EL (cell line): ENCODE data around the gene CALB2.
A peak's percentile ranks its signal among the peaks of the same experiment; 100 is the strongest.
"Not testable (repeated sequence)": the region's sequence is repeated elsewhere in the genome, so short reads cannot be mapped to it uniquely, and the experiment has no call there.

Experiments used
- DNase-seq: peaks from one replicate; pipeline ENCODE4 v3.0.0-alpha.2; 2016

Gene CALB2

GRCh38 chr16:71353736-71354135 is 4.8 kb upstream of the CALB2 start:
- DNase-seq = no peak

- DNase-seq = no peak
Observed at GRCh38 chr16:71354156-71354555, 4.4 kb upstream of the CALB2 start.

DNA sequence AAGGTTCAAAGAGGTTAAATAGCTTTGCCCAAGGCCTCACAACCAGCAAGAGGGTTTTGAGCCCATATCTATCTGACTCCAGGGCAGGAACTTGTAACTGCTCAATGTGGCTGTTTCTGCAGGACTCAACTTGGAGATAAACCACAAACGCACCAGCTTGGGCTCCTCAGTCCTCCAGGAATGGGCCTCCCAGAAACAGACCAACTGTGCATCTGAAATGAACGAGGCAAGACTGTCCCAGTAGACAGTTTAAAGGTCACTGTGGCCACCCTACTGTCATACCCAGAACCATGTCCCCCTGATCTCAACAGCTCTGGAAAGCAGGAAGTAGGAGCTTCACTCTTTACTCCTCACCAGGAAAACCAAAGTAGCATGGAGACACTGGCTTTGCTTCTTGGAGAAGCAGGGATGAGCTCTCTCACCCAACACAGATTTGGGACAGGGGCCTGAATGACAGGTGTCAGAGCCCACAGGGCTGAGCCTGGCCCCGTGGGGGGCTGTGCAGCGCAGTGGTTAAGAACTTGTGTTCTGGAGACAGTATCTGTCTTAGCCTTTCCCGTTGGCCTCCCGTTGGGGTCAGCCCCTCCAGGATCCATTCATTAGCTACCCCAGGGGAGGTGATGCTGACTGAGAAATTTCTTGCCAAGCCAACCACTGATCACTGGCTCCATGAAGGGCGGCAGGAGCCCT is 2.3 kb upstream of the CALB2 start:
- DNase-seq = no peak

GRCh38 chr16:71356936-71357335 is 1.6 kb upstream of the CALB2 start:
- DNase-seq = not testable (repeated sequence)

- no peak for DNase-seq
Observed at GRCh38 chr16:71357681-71358080, 842 bp upstream of the CALB2 start.

DNA sequence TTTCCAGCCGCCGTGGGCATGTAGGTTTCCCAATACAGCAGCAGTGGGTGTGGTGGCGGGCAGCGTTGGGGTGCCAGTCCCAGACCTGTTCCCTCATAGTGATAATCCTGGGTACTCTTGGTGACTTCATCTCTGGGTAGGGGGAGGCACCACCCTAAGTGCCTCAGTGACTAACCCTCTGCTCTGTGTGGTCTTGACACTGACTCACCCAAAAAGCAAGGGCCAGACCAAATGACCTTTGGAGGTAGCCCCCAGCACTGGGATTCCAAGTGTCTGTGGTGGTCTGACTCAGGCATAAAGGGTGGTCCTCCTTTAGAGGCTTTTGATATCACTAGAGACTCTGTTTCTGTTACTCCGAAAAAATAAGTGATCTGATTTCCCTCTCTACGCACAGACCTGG is 908 bp downstream of the CALB2 start:
- DNase-seq = no peak

- peak; percentile 86 for DNase-seq
Observed at GRCh38 chr16:71360378-71360777, 1.9 kb downstream of the CALB2 start.

GRCh38 chr16:71364133-71364681 is 5.7 kb downstream of the CALB2 start:
- DNase-seq = no peak

DNA sequence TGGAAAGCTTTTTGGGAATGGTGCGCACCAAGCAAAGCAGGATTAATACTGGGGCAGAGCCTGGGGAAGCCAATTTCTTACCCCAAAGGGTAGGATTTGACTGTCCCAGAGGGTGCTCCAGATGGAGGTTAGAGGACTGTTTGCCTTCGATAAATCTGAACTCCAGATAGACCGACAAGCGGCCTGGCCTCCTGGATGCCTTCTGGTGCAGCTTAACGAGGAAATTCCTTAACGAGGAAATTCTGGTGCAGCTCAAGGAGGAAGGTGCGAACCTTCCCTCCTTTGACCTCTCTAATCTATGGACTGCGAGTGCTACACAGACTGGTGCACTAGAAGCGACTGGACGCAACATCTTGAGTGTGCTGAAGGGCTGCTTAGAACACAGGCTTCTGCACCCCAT is 6.5 kb downstream of the CALB2 start:
- DNase-seq = no peak

GRCh38 chr16:71367241-71367976 is 8.9 kb downstream of the CALB2 start:
- DNase-seq = peak; percentile 58

DNA sequence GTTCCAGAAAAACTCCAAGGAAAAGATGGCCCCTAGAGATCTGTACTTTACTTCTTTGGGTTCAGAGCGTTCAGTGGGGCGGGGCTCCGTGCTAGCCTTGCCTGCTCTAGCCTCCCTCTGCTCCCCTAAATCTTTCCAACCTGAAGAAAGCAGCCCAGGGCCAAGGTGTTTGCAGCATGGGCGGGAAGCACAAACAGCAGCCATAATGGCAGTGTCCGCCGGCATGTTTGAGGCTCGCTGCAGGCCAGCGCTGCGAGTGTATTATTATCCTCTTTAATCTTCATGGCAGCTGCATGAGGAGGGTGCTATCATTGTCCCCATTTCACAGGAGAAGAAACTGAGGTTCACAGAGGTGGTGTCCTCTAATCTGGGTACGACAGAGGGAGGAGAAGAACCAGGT is 10.4 kb downstream of the CALB2 start:
- no peak for DNase-seq

DNA sequence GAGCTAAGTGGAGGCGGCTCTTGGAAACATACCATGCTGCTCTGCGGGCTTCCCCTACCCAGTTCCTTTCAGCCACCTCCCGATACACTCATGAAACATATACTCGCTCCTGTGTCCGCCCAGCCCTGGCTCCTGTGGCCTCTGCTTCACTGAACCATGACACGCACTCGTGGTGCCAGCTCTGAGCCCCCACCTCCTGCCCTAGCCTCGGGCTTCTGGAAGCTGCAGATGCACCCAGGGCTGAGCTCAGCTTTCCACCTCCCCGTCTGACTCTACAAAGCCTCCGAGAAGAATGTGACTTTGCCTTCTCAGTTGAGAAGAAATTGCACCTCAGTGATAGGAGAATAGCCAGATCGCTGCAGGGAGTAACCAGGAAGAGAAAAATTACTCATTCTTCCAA is 11.0 kb downstream of the CALB2 start:
- no peak for DNase-seq

DNA sequence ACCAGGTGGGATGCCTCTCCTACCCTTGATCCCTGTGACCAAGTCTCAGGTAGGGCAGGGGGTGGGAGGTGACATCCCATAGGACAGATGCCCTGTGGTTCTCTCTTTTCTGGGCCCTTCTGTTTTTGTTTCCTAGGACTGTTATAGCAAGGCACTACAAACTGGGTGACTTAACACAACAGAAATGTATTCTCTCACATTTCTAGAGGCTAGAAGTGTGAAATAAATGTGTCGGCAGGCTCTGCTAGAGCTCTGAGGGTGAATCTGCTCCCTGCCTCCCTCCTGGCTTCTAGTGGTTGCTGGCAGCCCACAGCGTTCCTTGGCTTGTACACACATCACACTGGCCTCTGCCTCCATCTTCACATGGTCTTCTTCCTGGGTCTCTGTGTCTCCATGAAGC is 12.7 kb downstream of the CALB2 start:
- no peak for DNase-seq

GRCh38 chr16:71373073-71373472 is 14.6 kb downstream of the CALB2 start:
- DNase-seq = peak; percentile 64

DNA sequence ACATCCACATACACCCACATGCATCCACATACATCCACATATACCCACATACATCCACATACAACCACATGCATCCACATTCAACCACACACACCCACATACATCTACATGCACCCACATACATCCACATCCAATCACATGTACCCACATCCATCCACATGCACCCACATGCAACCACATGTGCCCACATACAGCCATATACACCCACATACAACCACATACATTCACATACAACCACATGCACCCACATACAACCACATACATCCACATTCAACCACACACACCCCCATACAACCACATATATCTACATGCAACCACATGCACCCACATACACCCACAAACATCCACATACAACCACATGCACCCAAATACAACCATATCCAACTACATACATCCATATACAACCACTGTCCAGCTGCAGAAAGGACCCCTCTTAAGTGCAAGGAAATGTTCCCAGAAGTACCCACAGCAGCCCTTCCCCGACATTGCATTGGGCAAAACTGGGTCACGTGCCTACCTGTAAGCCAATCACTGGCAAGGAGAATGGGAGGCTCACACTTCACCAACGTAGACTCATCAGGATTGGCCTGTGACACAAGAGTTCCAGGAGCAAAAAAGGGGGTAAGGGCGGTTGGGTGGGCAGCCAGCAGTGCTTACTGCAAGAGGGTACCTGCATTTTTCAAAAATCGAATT is 18.1 kb downstream of the CALB2 start:
- DNase-seq = no peak

DNA sequence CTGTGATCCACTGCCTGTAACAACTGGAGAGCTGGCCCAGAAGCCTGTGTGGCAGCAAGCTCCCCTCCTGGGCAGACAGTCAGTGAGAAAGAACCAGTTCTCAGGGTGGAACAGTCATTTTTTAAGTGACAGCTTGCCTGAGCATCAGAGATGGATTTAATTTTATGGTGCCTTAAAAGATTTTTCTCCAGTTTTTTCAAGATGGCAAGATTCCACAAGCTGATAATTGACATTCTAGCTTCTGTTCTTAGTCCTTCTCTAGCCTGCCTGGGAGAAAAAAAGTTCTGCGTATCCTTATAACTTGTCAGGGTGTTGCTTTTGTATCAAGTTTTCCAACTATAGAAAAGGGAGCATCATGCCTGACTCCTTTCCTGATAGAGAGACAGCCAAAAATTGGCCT is 21.2 kb downstream of the CALB2 start:
- DNase-seq = no peak

- no peak for DNase-seq
Observed at GRCh38 chr16:71380831-71381230, 22.3 kb downstream of the CALB2 start.

- DNase-seq = no peak
Observed at GRCh38 chr16:71383054-71383773, 24.7 kb downstream of the CALB2 start.

DNA sequence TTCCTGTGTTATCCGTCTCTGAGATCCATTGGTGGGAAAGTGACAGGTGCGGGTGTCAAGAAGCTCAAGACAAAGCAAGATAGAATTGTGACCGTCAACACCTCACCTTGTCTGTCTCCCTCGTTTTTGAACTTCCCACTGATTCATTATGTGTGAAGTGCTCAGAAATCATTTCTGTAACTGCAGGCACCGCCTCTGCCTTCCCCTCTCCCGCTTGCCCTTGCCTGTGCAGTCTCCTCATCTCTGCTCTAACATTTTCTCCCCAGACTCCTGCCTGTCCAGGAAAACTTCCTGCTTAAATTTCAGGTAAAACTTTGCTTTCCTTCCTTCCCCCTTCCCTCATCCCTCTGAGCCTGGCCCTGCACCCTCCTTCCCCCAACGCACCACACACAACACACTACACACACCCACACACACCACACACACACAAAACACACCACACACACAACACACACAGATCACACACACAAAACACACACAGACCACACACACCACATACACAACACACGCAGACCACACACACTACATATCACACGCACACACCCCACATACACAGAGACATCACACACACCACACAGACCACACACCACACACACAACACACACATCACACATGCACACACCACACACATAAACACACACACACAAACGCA is 25.7 kb downstream of the CALB2 start:
- DNase-seq = no peak

GRCh38 chr16:71387045-71387871 is 28.7 kb downstream of the CALB2 start:
- DNase-seq = no peak

GRCh38 chr16:71389330-71389729 is 30.8 kb downstream of the CALB2 start:
- no peak for DNase-seq

DNA sequence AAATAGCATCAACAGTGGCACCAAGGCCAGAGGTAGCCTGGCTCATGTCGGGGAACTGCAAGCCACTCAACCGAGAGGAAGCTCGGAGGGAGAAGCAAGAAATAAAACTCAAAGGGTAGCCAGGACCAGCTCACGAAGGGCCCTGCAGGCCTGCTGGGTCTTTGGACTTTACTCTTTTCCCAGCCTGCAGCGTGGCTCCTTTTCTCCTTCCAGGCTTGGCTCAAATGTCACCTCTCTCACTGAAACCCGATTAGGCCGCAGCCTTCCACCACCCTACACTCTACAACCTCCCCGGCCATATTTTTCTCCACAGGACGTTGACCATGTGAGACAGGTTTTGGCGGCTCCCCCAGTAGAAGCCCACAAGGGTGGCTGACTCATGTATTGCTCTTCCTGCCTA is 38.1 kb downstream of the CALB2 start:
- no peak for DNase-seq
